H9 (cell line): ENCODE data around the gene RELA. TPM values are rescaled to one million over a fixed set of nuclear protein-coding genes. Genes with fewer than 3 reads are reported as not detected.

Source experiments
- DNase-seq: peaks from one replicate; pipeline ENCODE4 v3.0.0-alpha.2; 2017
- H2AFZ ChIP-seq: one replicate; pipeline ENCODE4 v1.6.1; 2013; ENCODE audit warnings: mild to moderate bottlenecking, low read length, control low read depth, moderate library complexity
- H2AK5ac ChIP-seq: 2 replicates; pipeline ENCODE4 v1.6.1; 2013; ENCODE audit warnings: low read length, control low read depth, mixed read lengths; ENCODE audit not compliant: insufficient read length
- H2BK120ac ChIP-seq: one replicate; pipeline ENCODE4 v1.6.1; 2013; ENCODE audit warnings: low read depth, mild to moderate bottlenecking, low read length, control low read depth, inconsistent platforms; ENCODE audit not compliant: poor library complexity, severe bottlenecking
- H2BK12ac ChIP-seq: 2 replicates; pipeline ENCODE4 v1.6.1; 2013; ENCODE audit warnings: low read length, control low read depth, mixed read lengths, low read depth; ENCODE audit not compliant: insufficient read length
- H2BK15ac ChIP-seq: 2 replicates; pipeline ENCODE4 v1.6.1; 2013; ENCODE audit warnings: low read depth, low read length, control low read depth
- H2BK20ac ChIP-seq: one replicate; pipeline ENCODE4 v1.6.1; 2013; ENCODE audit warnings: low read depth, mild to moderate bottlenecking, low read length, control low read depth, inconsistent platforms; ENCODE audit not compliant: poor library complexity, severe bottlenecking
- H2BK5ac ChIP-seq: 2 replicates; pipeline ENCODE4 v1.6.1; 2013; ENCODE audit warnings: low read length, control low read depth, mixed read lengths; ENCODE audit not compliant: insufficient read length
- H3K14ac ChIP-seq: 2 replicates; pipeline ENCODE4 v1.6.1; 2013; ENCODE audit warnings: low read length, control low read depth; ENCODE audit not compliant: insufficient read depth
- H3K18ac ChIP-seq: 2 replicates; pipeline ENCODE4 v1.6.1; 2013; ENCODE audit warnings: low read depth, mild to moderate bottlenecking, mixed read lengths, low read length, control low read depth; ENCODE audit not compliant: insufficient read length
- H3K23ac ChIP-seq: 2 replicates; pipeline ENCODE4 v1.6.1; 2013; ENCODE audit warnings: low read length, control low read depth, mixed read lengths, low read depth; ENCODE audit not compliant: insufficient read length
- H3K23me2 ChIP-seq: 2 replicates; pipeline ENCODE4 v1.6.1; 2013; ENCODE audit warnings: low read depth, mild to moderate bottlenecking, mixed read lengths, low read length, control low read depth; ENCODE audit not compliant: insufficient read length, poor library complexity, severe bottlenecking
- H3K27ac ChIP-seq: 2 replicates; pipeline ENCODE4 v1.5.1; 2013; ENCODE audit warnings: low read length, control low read depth, mixed read lengths, low read depth; ENCODE audit not compliant: insufficient read length
- H3K27me3 ChIP-seq: 2 replicates; pipeline ENCODE4 v1.6.1; 2013; ENCODE audit warnings: low read length, control low read depth, inconsistent platforms; ENCODE audit not compliant: insufficient read depth
- H3K4ac ChIP-seq: 2 replicates; pipeline ENCODE4 v1.6.1; 2013; ENCODE audit warnings: low read depth, mild to moderate bottlenecking, control low read depth, inconsistent platforms, low read length, moderate library complexity
- H3K4me1 ChIP-seq: 2 replicates; pipeline ENCODE4 v1.6.1; 2013; ENCODE audit warnings: low read length, control low read depth, inconsistent platforms; ENCODE audit not compliant: insufficient read depth
- H3K4me2 ChIP-seq: 2 replicates; pipeline ENCODE4 v1.6.1; 2013; ENCODE audit warnings: low read length, control low read depth, mixed read lengths; ENCODE audit not compliant: insufficient read length, insufficient read depth
- H3K56ac ChIP-seq: 2 replicates; pipeline ENCODE4 v1.6.1; 2013; ENCODE audit warnings: low read depth, mild to moderate bottlenecking, mixed read lengths, low read length, control low read depth; ENCODE audit not compliant: insufficient read length
- H3K79me1 ChIP-seq: 2 replicates; pipeline ENCODE4 v1.6.1; 2013; ENCODE audit warnings: low read depth, mild to moderate bottlenecking, moderate library complexity, low read length, control low read depth, inconsistent platforms; ENCODE audit not compliant: insufficient read depth, poor library complexity, severe bottlenecking
- H3K79me2 ChIP-seq: 2 replicates; pipeline ENCODE4 v1.6.1; 2013; ENCODE audit warnings: low read length, control low read depth, inconsistent platforms; ENCODE audit not compliant: insufficient read depth
- H3K9ac ChIP-seq: 2 replicates; pipeline ENCODE4 v1.6.1; 2013; ENCODE audit warnings: low read length, control low read depth, mixed read lengths; ENCODE audit not compliant: insufficient read length; ENCODE audit errors: extremely low read depth
- H3K9me3 ChIP-seq: one replicate; pipeline ENCODE4 v1.6.1; 2013; ENCODE audit warnings: low read depth, low read length, inconsistent platforms; ENCODE audit not compliant: control insufficient read depth
- H3T11ph ChIP-seq: one replicate; pipeline ENCODE4 v1.6.1; 2013; ENCODE audit warnings: mild to moderate bottlenecking, low read length, control low read depth, inconsistent platforms
- H4K20me1 ChIP-seq: one replicate; pipeline ENCODE4 v1.6.1; 2013; ENCODE audit not compliant: control insufficient read depth, insufficient read length, insufficient read depth
- H4K5ac ChIP-seq: 2 replicates; pipeline ENCODE4 v1.6.1; 2013; ENCODE audit warnings: low read depth, mild to moderate bottlenecking, mixed read lengths, low read length, control low read depth; ENCODE audit not compliant: insufficient read length
- H4K8ac ChIP-seq: replicated peaks from 2 replicates; pipeline ENCODE4 v1.6.1; 2013; ENCODE audit warnings: low read length, control low read depth, mixed read lengths, low read depth; ENCODE audit not compliant: insufficient read length
- H4K91ac ChIP-seq: 2 replicates; pipeline ENCODE4 v1.6.1; 2013; ENCODE audit warnings: low read depth, mild to moderate bottlenecking, moderate library complexity, mixed read lengths, low read length, control low read depth; ENCODE audit not compliant: insufficient read length
- H3K27ac Mint-ChIP-seq, 3 experiments: 2 replicates in 2 of 3; 3 replicates in 1 of 3; pipeline ENCODE4 v1.8.0; 2020 to 2021; ENCODE audit warnings: mixed read lengths in 3 of 3, mild to moderate bottlenecking in 1 of 3, moderate library complexity in 1 of 3
- H3K27me3 Mint-ChIP-seq: 2 replicates; pipeline ENCODE4 v1.8.0; 2021; ENCODE audit warnings: low read depth, mild to moderate bottlenecking, moderate library complexity, mixed read lengths
- H3K36me3 Mint-ChIP-seq, 3 experiments: 2 replicates in 2 of 3; 3 replicates in 1 of 3; pipeline ENCODE4 v1.8.0; 2020 to 2021; ENCODE audit warnings: low read depth in 3 of 3, mixed read lengths in 3 of 3; ENCODE audit not compliant: insufficient read depth in 1 of 3
- H3K4me1 Mint-ChIP-seq, 2 experiments: 2 replicates each; pipeline ENCODE4 v1.8.0; 2020; ENCODE audit warnings: mixed read lengths in 2 of 2
- H3K4me3 Mint-ChIP-seq, 2 experiments: 2 replicates in 1 of 2; 3 replicates in 1 of 2; pipeline ENCODE4 v1.8.0; 2020 to 2021; ENCODE audit warnings: mild to moderate bottlenecking in 2 of 2, mixed read lengths in 2 of 2, moderate library complexity in 1 of 2
- H3K9me3 Mint-ChIP-seq, 2 experiments: 2 replicates in 1 of 2; 3 replicates in 1 of 2; pipeline ENCODE4 v1.8.0; 2020; ENCODE audit warnings: mild to moderate bottlenecking in 2 of 2, mixed read lengths in 2 of 2, moderate library complexity in 1 of 2
- WGBS: extraction: QIAGEN DNeasy Blood & Tissue Kit; methylation state at CpG from one replicate; pipeline ENCODE4 v1.1.7; 2013; ENCODE audit warnings: missing lambda C conversion rate, low lambda C conversion rate, mixed read lengths; ENCODE audit not compliant: insufficient read length; ENCODE audit errors: extremely low coverage; 5-methylcytosine and 5-hydroxymethylcytosine counted together
- total RNA-seq: library from RNA; stranded (reverse); gene quantifications from 2 replicates; pipeline ENCODE4 v1.2.1, GENCODE V29; 2021
- TF ChIP-seq, protein P1 (sequence below): fragments of 200-600 bp; sonication (generic); conservative IDR thresholded peaks from 3 replicates; pipeline ENCODE4 v1.8.0; 2021; ENCODE audit warnings: antibody characterized with exemption, mild to moderate bottlenecking

The RELA gene
- total RNA-seq, 1 experiment from 2014 or later, result 48.8 TPM

DNA sequence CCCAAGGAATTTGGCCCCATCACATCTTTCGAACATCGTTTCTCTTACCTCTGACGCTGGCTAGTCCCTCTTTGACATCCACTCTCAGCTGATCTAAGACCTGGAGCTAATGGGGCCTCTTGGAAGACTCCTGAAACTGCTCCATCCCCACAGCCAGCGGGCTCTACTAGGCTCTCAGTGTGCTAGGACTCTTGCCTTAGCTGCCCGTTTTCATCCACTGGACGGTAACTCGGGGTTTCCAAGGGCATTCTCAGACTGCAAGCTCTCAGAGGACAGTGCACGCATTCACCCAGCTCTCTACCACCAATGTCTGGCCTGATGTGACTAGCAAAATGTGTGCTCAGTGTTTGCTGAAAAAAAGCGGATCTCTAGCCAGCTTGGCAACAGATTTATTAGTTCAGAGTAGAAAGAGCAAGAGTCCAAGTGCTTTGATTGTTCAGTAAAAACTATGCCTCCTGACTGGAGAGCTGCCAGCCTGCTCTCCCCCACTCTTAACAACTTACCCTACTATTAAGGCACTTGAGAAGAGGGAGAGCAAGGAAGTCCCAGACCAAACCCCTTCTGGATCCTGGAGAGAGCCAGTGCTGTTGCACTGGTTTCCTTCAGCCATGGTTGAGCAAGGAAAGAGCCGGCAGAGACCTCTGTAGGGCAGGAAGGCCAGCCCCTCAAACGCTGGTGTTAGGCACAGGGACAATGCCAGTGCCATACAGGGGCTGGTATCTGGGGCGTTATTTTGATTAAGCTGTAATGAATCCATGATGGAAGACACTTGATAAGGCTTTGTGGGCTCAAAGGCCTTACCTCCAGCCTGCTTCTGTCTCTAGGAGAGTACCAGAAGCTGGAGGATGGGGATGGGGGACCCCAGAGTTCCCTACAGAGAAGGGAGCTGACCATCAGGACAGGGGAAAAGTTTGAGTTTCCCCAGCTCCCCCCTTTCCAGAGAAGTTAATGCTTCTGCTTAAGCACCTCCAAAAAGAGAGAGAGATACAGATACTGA lies 9.2 kb downstream of the RELA start:
- no peaks in the 10 kb centered on the region for H3K27me3 ChIP-seq
- no peak overlapping the region for H2BK15ac ChIP-seq
- peak overlapping the region; percentile 86 for H3K4me2 ChIP-seq
- no CpG with 5 or more reads among the region's 12 CpGs for WGBS
- no peak overlapping the region for H2AK5ac ChIP-seq
- Mint-ChIP-seq H3K36me3 (peaks cover 30 to 53% (median 43%) of the 10 kb centered on the region in 3 experiments), H3K9me3 (no peaks in the 10 kb centered on the region; a peak in 1 of 5 replicates), H3K4me1 (peaks cover 20% of the 10 kb centered on the region in 2 experiments), H3K4me3 (peak overlapping the region; percentile 78 to 80), H3K27ac (peak overlapping the region; percentile 97 to 98 (median 98)), H3K27me3 (peaks cover 1% of the 10 kb centered on the region; the same call in 1 of the 2 replicates)
- H2BK12ac ChIP-seq, result no peak overlapping the region
- no peak overlapping the region for H3K56ac ChIP-seq
- no peak overlapping the region for H2BK120ac ChIP-seq
- peaks cover 4% of the 10 kb centered on the region for H3K23me2 ChIP-seq
- no peak overlapping the region for H4K5ac ChIP-seq
- peak overlapping the region; percentile 42; the same call in 1 of the 2 replicates for H3K14ac ChIP-seq
- H3K79me2 ChIP-seq, result no peaks in the 10 kb centered on the region
- H4K91ac ChIP-seq, result no peak overlapping the region
- no peak overlapping the region for H2AFZ ChIP-seq
- H3T11ph ChIP-seq, result no peak overlapping the region
- no peak overlapping the region for H2BK5ac ChIP-seq
- H2BK20ac ChIP-seq, result no peak overlapping the region
- no peaks in the 10 kb centered on the region for H3K79me1 ChIP-seq
- no peak overlapping the region for H3K23ac ChIP-seq
- H3K18ac ChIP-seq, result no peak overlapping the region
- no peaks in the 10 kb centered on the region for H4K20me1 ChIP-seq
- DNase-seq, result no peak
- H3K4ac ChIP-seq, result no peak overlapping the region
- peak overlapping the region; percentile 18 for H3K27ac ChIP-seq
- TF ChIP-seq, protein P1, sequence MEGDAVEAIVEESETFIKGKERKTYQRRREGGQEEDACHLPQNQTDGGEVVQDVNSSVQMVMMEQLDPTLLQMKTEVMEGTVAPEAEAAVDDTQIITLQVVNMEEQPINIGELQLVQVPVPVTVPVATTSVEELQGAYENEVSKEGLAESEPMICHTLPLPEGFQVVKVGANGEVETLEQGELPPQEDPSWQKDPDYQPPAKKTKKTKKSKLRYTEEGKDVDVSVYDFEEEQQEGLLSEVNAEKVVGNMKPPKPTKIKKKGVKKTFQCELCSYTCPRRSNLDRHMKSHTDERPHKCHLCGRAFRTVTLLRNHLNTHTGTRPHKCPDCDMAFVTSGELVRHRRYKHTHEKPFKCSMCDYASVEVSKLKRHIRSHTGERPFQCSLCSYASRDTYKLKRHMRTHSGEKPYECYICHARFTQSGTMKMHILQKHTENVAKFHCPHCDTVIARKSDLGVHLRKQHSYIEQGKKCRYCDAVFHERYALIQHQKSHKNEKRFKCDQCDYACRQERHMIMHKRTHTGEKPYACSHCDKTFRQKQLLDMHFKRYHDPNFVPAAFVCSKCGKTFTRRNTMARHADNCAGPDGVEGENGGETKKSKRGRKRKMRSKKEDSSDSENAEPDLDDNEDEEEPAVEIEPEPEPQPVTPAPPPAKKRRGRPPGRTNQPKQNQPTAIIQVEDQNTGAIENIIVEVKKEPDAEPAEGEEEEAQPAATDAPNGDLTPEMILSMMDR, result no peak
- H3K9ac ChIP-seq, result peak overlapping the region; percentile 60
- H4K8ac ChIP-seq, result no peak overlapping the region
- peaks cover 4% of the 10 kb centered on the region; the same call in 1 of the 2 replicates for H3K4me1 ChIP-seq
- H3K9me3 ChIP-seq, result no peaks in the 10 kb centered on the region
